Measurements from ENCODE around the gene CADM3.

The CADM3 gene

GRCh38 chr1:159162516-159163265, 8.7 kb upstream of the CADM3 start:
- no peak overlapping the region for H3K4me3 ChIP-seq (ENCODE audit: low read length)
- no peak for TF ChIP-seq ZNF274 (IDR thresholded peaks at IDR 0.05; ENCODE audit: low read depth, low read length)

GRCh38 chr1:159163614-159164228, 7.7 kb upstream of the CADM3 start:
- no peak for TF ChIP-seq ZNF274 (IDR thresholded peaks at IDR 0.05; ENCODE audit: low read depth, low read length)

GRCh38 chr1:159168043-159168442, 3.4 kb upstream of the CADM3 start:
- no peak overlapping the region for H3K4me3 ChIP-seq (ENCODE audit: low read length)
- TF ChIP-seq ZNF274 (IDR thresholded peaks at IDR 0.05; ENCODE audit: low read depth, low read length) = no peak

More at GRCh38 chr1:159163614-159164228, 7.7 kb upstream of the CADM3 start:
- H3K4me3 ChIP-seq (ENCODE audit: low read length) = no peak overlapping the region

- TF ChIP-seq ZNF274 (IDR thresholded peaks at IDR 0.05; ENCODE audit: low read depth, low read length) = no peak
- no peak overlapping the region for H3K4me3 ChIP-seq (ENCODE audit: low read length)
Observed at GRCh38 chr1:159170639-159171038, 776 bp upstream of the CADM3 start.

DNA sequence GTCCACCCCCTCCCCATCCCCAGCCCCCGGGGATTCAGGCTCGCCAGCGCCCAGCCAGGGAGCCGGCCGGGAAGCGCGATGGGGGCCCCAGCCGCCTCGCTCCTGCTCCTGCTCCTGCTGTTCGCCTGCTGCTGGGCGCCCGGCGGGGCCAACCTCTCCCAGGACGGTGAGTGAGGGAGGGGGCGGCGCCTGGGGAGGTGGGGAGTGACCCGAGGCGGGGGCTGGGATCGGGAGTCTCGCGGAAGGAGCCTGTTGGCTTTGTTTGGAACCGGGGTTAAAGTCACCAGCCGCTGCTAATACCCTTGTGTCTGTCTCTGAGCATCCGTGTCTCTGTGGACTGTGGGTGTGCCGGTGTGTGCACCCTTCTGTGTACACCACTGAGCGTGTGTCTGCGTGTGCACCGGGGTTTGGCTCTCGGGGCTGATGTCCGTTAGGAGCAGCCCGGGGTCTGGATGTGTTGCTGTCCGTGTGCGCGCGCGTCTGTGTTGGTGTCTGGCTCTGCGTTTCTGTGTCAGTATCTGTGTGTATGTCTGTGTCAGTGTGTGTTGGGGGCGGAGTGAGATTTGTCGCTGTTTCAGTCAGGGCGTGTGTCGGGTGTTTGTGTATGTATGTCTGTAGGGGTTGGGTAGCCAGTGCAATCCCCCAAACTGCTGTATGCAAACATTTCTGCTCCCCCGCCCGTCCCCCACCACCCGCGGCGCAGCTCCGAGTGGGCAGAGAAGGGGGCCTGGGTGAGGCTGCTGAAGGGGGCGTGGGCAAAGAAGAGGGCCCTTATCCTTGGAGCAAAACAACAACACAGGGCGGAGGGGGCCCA, 480 bp downstream of the CADM3 start:
- TF ChIP-seq ZNF274 (IDR thresholded peaks at IDR 0.05; ENCODE audit: low read depth, low read length) = no peak
- no peak overlapping the region for H3K4me3 ChIP-seq (ENCODE audit: low read length)

GRCh38 chr1:159172614-159173291, 1.3 kb downstream of the CADM3 start:
- TF ChIP-seq ZNF274 (IDR thresholded peaks at IDR 0.05; ENCODE audit: low read depth, low read length) = no peak
- H3K4me3 ChIP-seq (ENCODE audit: low read length) = no peak overlapping the region

GRCh38 chr1:159173320-159173719, 1.9 kb downstream of the CADM3 start:
- no peak overlapping the region for H3K4me3 ChIP-seq (ENCODE audit: low read length)
- no peak for TF ChIP-seq ZNF274 (IDR thresholded peaks at IDR 0.05; ENCODE audit: low read depth, low read length)

- TF ChIP-seq ZNF274 (IDR thresholded peaks at IDR 0.05; ENCODE audit: low read depth, low read length) = no peak
- H3K4me3 ChIP-seq (ENCODE audit: low read length) = no peak overlapping the region
Observed at GRCh38 chr1:159175571-159175970, 4.2 kb downstream of the CADM3 start.

DNA sequence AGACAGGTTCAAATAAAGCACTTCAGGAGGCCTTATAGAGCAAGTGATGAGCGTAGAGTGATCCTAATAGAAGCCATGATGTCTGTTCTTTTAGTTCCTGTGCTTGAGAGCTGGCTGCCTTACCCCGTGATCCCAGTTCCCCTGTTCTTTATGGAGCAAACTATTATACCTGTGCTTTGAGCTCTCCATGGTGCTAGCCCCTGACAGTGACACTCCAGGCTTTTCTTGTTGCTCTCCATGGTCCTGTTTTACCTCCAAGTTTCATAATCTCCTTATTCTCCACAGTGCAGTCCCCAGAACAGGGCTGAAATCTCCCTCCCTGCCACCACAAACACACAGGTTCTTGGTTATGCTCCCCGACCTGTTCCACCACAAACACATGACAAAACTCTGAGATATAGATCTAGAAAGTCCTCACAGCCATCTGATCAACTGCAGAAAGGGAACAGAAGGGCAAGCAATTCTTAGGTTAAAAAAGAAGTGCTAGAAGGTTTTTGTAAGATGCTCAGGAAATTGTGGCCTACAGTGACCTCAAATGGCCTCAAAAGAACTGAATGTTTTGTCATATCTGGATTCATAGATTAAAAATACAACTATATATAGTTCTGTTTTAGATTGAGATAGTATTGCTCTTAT, 6.0 kb downstream of the CADM3 start:
- no peak for TF ChIP-seq ZNF274 (IDR thresholded peaks at IDR 0.05; ENCODE audit: low read depth, low read length)
- no peak overlapping the region for H3K4me3 ChIP-seq (ENCODE audit: low read length)

- no peak for TF ChIP-seq ZNF274 (IDR thresholded peaks at IDR 0.05; ENCODE audit: low read depth, low read length)
- no peak overlapping the region for H3K4me3 ChIP-seq (ENCODE audit: low read length)
Observed at GRCh38 chr1:159179906-159180305, 8.5 kb downstream of the CADM3 start.

- H3K4me3 ChIP-seq (ENCODE audit: low read length) = no peak overlapping the region
- no peak for TF ChIP-seq ZNF274 (IDR thresholded peaks at IDR 0.05; ENCODE audit: low read depth, low read length)
Observed at GRCh38 chr1:159180516-159180915, 9.1 kb downstream of the CADM3 start.

GRCh38 chr1:159181328-159182024, 10.1 kb downstream of the CADM3 start:
- H3K4me3 ChIP-seq (ENCODE audit: low read length) = no peak overlapping the region
- no peak for TF ChIP-seq ZNF274 (IDR thresholded peaks at IDR 0.05; ENCODE audit: low read depth, low read length)

DNA sequence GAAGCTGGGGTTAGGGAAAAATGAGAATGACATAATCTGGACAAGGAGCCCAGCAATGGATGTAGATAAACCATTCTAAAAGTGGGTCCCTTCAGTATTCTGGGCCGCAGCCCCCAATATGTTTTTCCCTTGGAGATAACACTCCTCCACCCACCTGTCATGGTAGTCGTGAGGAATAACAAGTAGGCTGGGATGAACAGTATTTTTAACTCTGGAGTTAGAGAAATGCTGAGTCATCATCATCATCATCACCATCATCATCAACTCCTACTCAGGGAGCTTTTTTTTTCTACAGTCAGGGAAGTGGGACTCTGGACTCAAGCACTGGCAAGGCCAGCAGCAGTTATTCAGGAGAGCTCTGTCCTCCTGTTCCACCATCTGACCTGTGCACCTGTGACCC, 12.8 kb downstream of the CADM3 start:
- no peak overlapping the region for H3K4me3 ChIP-seq (ENCODE audit: low read length)
- no peak for TF ChIP-seq ZNF274 (IDR thresholded peaks at IDR 0.05; ENCODE audit: low read depth, low read length)
